OCI-LY7 (cell line): ENCODE results near the gene DUOX1.

ENCODE experiments used
- CTCF ChIP-seq: fragments of 200-600 bp; sonication (generic); conservative IDR thresholded peaks from 2 replicates; pipeline ENCODE4 v1.5.1; 2014; ENCODE audit warnings: mild to moderate bottlenecking, antibody characterized with exemption, low read length, moderate library complexity, mixed read lengths
- EZH2phosphoT487 ChIP-seq: fragments of 200-600 bp; sonication (generic); IDR thresholded peaks from 2 replicates; pipeline ENCODE4 v1.6.1; 2018; ENCODE audit warnings: low read depth, borderline replicate concordance, mild to moderate bottlenecking, mixed run types, antibody characterized with exemption, low read length, moderate library complexity, mixed read lengths

- TF ChIP-seq CTCF = no peak
- no peak for TF ChIP-seq EZH2phosphoT487
These were observed 71.2 kb downstream of the DUOX1 start for GRCh38 chr15:45200799-45201556.
